OCI-LY3 (cell line): ENCODE data around the gene KLRK1.

Experiments
- EZH2phosphoT487 ChIP-seq: fragments of 200-600 bp; shearing (Covaris generic); IDR thresholded peaks from 2 replicates; pipeline ENCODE4 v1.6.1; 2018; ENCODE audit warnings: antibody characterized with exemption, mixed run types, low read depth
- TF ChIP-seq, protein P1 (sequence below): fragments of 200-600, 300-600 bp; sonication (generic); IDR thresholded peaks from 2 replicates; pipeline ENCODE4 v1.5.1; 2014; ENCODE audit warnings: antibody characterized with exemption, low read length, low read depth

DNA sequence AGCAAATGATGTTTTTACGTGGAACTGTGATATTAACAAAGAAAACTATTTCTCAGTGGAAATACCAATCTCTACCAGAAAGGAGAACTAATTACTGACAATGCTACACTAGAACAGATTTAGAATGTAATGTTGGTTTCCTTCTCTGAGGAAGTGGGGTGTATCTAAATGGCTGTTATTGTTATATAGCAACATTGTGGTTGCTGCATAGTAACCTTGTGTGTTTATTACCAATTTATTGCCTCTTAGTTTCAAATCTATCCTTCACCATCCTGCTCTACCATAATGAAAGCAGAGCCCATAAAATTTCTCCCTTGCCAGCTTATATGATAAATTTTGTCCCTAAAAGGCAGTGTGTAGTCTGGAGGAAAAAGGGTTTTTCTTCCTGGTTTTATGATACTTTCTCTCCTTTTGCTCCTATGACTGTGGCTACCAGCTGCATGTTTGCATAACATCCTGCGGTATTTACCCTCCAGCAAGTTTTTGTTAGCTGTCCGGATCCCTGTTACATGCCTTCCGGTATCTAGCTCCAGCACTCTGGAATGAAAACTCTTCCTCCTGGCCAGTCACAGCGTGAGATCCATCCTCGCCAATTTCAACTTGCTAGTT, 5.7 kb upstream of the KLRK1 start:
- TF ChIP-seq, protein P1, sequence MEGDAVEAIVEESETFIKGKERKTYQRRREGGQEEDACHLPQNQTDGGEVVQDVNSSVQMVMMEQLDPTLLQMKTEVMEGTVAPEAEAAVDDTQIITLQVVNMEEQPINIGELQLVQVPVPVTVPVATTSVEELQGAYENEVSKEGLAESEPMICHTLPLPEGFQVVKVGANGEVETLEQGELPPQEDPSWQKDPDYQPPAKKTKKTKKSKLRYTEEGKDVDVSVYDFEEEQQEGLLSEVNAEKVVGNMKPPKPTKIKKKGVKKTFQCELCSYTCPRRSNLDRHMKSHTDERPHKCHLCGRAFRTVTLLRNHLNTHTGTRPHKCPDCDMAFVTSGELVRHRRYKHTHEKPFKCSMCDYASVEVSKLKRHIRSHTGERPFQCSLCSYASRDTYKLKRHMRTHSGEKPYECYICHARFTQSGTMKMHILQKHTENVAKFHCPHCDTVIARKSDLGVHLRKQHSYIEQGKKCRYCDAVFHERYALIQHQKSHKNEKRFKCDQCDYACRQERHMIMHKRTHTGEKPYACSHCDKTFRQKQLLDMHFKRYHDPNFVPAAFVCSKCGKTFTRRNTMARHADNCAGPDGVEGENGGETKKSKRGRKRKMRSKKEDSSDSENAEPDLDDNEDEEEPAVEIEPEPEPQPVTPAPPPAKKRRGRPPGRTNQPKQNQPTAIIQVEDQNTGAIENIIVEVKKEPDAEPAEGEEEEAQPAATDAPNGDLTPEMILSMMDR, result no peak
- TF ChIP-seq EZH2phosphoT487, result no peak
